ENCODE results near the gene HEPHL1. TPM values are rescaled to one million over a fixed set of nuclear protein-coding genes. Genes with fewer than 3 reads are reported as not detected.

HEPHL1 gene
- total RNA-seq = not detected in 2 replicates

DNA sequence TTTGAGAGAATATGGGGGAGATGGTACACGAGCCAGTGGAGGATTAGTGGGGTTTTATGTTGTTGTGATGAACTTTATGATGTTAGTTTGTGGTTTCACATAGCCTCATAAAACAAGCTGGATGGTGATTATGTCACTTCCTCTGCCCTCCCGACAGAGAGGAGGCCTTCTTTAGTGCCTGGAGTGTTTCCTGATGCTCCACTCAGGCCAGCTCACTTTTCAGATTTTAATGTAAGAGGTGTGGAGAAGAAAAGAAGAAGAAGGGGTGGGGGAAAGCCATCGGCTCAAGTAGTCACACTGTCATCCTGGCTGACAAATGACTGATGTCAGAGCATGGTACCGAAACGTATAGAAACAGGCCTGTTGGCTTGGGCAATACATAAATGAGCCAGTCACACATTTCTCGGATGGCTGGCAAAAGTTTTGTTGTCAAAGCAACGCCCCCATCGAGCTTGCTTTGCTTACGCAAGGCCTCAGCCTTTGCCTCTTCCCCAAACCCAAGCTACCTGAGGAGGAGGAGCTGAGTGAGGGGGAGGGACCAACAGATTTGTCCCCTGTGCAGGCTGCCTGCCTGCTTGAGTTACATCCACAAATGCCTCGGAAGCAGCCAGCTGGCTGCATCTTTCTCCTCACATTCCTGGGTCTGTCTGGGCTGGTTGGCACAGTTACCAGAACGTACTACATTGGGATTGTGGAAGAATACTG lies at the start of gene HEPHL1:
Gene HEPHL1 (plus strand): TSS at position 578 of the 705 bp plus-strand sequence. CDS start 15 bp downstream, at position 593.

DNA sequence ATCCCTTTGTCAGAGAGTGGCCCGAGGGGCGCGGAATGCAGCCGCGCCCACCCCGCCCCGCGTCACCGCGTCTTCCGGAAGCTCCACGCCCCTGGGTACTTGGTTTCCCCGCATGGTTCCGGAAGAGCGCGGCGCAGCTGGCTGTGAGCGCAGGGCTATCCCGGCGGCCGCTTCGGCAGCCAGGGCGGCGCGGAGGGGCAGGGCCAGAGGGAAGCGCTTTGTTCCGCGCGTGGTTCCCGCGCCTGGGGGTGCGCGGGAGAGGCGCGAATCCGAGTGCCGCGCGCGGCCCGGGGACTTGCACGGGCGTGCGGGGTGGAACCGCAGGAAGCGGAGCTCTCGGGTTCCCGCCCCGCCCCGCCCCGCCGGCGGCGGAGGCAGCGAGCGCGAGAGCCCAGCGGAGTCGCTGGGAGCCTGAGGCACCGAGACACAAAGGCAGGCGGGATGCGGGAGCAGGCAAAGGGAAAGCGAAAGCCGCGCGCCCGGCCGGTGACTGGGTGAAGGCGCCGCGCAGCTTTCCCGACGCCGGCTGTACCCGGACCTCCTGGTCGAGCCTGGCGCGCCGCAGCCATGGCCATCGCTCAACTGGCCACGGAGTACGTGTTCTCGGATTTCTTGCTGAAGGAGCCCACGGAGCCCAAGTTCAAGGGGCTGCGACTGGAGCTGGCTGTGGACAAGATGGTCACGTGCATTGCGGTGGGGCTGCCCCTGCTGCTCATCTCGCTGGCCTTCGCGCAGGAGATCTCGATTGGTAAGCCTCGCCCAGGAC lies 107.8 kb downstream of the HEPHL1 start, which contains the start of gene PANX1:
Gene PANX1 (plus strand): TSS at position 96 of the 766 bp plus-strand sequence. CDS start 472 bp downstream, at position 568.

Other genes starting within 250 kb of the HEPHL1 start
- 27.0 and 33.6 TPM in 2 replicates for gene MED17, start 237.1 kb upstream of the HEPHL1 start, total RNA-seq
- under 0.01 and 0.09 TPM in 2 replicates for gene VSTM5, start 170.7 kb upstream of the HEPHL1 start, total RNA-seq
- gene PANX1, start 107.5 kb downstream of the HEPHL1 start, total RNA-seq = 21.6 and 27.2 TPM in 2 replicates